ENCODE measurements around the gene RADX.

RADX gene

GRCh38 chrX:106585478-106585877, 26.3 kb upstream of the RADX start:
- H3K27ac ChIP-seq (replicated peaks) = no peak overlapping the region
- H3K4me3 ChIP-seq (replicated peaks; ENCODE audit: insufficient read depth, low read length) = no peak overlapping the region
- H3K27me3 ChIP-seq (ENCODE audit: insufficient read depth, poor library complexity, severe bottlenecking) = no peaks in the 10 kb centered on the region
- DNase-seq (ENCODE audit: low read depth in 1 of 2, low spot score in 1 of 2) = no peak
- TF ChIP-seq POLR2AphosphoS5 (IDR thresholded peaks at IDR 0.05; ENCODE audit: low read depth) (no peak), SPI1 (IDR thresholded peaks at IDR 0.05; ENCODE audit: borderline replicate concordance, low read depth) (no peak), REST (IDR thresholded peaks at IDR 0.05; ENCODE audit: insufficient replicate concordance, low read depth) (no peak), GABPA (IDR thresholded peaks at IDR 0.05; ENCODE audit: low read depth) (no peak)
- TF ChIP-seq, protein P1, sequence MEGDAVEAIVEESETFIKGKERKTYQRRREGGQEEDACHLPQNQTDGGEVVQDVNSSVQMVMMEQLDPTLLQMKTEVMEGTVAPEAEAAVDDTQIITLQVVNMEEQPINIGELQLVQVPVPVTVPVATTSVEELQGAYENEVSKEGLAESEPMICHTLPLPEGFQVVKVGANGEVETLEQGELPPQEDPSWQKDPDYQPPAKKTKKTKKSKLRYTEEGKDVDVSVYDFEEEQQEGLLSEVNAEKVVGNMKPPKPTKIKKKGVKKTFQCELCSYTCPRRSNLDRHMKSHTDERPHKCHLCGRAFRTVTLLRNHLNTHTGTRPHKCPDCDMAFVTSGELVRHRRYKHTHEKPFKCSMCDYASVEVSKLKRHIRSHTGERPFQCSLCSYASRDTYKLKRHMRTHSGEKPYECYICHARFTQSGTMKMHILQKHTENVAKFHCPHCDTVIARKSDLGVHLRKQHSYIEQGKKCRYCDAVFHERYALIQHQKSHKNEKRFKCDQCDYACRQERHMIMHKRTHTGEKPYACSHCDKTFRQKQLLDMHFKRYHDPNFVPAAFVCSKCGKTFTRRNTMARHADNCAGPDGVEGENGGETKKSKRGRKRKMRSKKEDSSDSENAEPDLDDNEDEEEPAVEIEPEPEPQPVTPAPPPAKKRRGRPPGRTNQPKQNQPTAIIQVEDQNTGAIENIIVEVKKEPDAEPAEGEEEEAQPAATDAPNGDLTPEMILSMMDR (IDR thresholded peaks at IDR 0.05; ENCODE audit: insufficient read depth, low read length) = no peak

DNA sequence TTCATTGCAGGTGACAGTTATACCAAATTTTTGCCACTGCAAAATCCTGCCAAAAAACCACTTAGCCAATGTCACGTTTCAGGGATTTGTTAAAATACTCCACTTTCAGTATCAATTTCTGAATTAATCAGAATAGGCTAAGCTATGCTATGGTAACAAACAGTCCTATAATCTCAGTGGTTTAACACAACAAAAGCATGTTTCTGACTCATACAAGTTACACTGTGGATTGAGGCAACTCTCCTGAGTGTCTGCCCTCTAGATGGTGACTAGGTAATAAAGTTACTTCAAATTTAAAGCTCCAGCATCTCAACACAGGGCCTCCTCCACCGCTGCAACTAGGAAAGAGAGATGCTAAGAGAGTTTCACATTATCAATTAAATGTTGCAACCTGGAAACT, 23.0 kb upstream of the RADX start:
- no peak overlapping the region for H3K4me3 ChIP-seq (replicated peaks; ENCODE audit: insufficient read depth, low read length)
- TF ChIP-seq POLR2AphosphoS5 (IDR thresholded peaks at IDR 0.05; ENCODE audit: low read depth) = no peak
- DNase-seq (ENCODE audit: low read depth in 1 of 2, low spot score in 1 of 2) = no peak
- H3K27me3 ChIP-seq (ENCODE audit: insufficient read depth, poor library complexity, severe bottlenecking) = no peaks in the 10 kb centered on the region
- H3K27ac ChIP-seq (replicated peaks) = no peak overlapping the region

DNA sequence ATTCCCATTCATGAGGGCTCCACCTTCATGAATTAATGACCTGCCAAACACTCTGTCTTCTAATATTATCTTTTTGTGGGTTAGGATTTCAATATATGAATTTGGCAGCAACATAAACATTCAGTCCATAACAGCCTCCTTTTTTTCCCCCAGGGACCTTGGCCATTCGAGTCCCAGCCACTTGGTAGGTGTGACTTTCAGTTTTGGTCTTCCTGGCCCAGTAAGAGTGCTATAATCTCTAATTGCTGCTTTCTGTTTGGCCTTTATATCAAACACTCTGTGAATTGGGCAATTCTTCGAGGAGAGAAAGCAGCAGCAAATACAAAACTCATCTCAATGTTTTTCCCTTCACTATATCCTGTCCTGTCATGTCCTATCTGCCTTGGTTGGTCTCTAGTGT, 12.4 kb upstream of the RADX start:
- no peak overlapping the region for H3K27ac ChIP-seq (replicated peaks)
- no peak for DNase-seq (ENCODE audit: low read depth in 1 of 2, low spot score in 1 of 2)
- TF ChIP-seq POLR2AphosphoS5 (IDR thresholded peaks at IDR 0.05; ENCODE audit: low read depth) = no peak
- TF ChIP-seq SPI1 (IDR thresholded peaks at IDR 0.05; ENCODE audit: borderline replicate concordance, low read depth) = no peak
- TF ChIP-seq, protein P1 (IDR thresholded peaks at IDR 0.05; ENCODE audit: insufficient read depth, low read length) = no peak
- TF ChIP-seq GABPA (IDR thresholded peaks at IDR 0.05; ENCODE audit: low read depth) = no peak
- TF ChIP-seq REST (IDR thresholded peaks at IDR 0.05; ENCODE audit: insufficient replicate concordance, low read depth) = no peak
- H3K4me3 ChIP-seq (replicated peaks; ENCODE audit: insufficient read depth, low read length) = no peak overlapping the region
- no peaks in the 10 kb centered on the region for H3K27me3 ChIP-seq (ENCODE audit: insufficient read depth, poor library complexity, severe bottlenecking)

DNA sequence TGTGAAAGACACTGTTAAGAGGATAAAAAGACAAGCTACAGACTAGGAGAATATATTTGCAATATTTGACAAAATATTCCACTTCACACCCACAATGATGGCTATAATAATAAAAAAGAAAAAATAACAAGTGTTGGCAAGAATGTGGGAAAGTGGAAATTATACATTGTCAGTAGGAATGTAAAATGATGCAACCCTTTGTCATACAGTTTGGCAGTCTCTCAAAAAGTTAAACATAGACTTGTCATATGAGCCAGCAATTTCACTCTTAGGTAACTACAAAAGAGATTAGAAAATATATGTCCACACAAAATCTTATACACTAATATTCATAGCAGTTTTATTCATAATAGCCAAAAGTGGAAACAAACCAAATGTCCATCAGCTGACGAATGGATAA, 5.2 kb upstream of the RADX start:
- H3K4me3 ChIP-seq (replicated peaks; ENCODE audit: insufficient read depth, low read length) = no peak overlapping the region
- no peak for DNase-seq (ENCODE audit: low read depth in 1 of 2, low spot score in 1 of 2)
- H3K27ac ChIP-seq (replicated peaks) = no peak overlapping the region
- TF ChIP-seq GABPA (IDR thresholded peaks at IDR 0.05; ENCODE audit: low read depth) (no peak), POLR2AphosphoS5 (IDR thresholded peaks at IDR 0.05; ENCODE audit: low read depth) (no peak), SPI1 (IDR thresholded peaks at IDR 0.05; ENCODE audit: borderline replicate concordance, low read depth) (no peak), REST (IDR thresholded peaks at IDR 0.05; ENCODE audit: insufficient replicate concordance, low read depth) (no peak)
- TF ChIP-seq, protein P1 (IDR thresholded peaks at IDR 0.05; ENCODE audit: insufficient read depth, low read length) = no peak
- peaks cover 3% of the 10 kb centered on the region for H3K27me3 ChIP-seq (ENCODE audit: insufficient read depth, poor library complexity, severe bottlenecking)
